GM11168 (cell line): Measurements from ENCODE around the gene TMEM178B.
"Not testable (repeated sequence)": the region's sequence is repeated elsewhere in the genome, so short reads cannot be mapped to it uniquely, and the experiment has no call there.

ENCODE experiments used
- in situ Hi-C: fragments of 300-500 bp; cut with MboI; formaldehyde crosslinking; loops from one replicate; pipeline ENCODE4 v1.12.0; 2022; ENCODE audit warnings: low sequenced_read_pairs; ENCODE audit not compliant: unreplicated experiment

TMEM178B gene

GRCh38 chr7:141294143-141294829 lies 220.4 kb downstream of the TMEM178B start:
- in situ Hi-C loops = no loop called here

- in situ Hi-C loops = no loop called here
Measured at GRCh38 chr7:141295367-141295895, 221.6 kb downstream of the TMEM178B start.

- in situ Hi-C loops = no loop called here
Measured at GRCh38 chr7:141300816-141301215, 227.0 kb downstream of the TMEM178B start.

GRCh38 chr7:141301544-141301943 lies 227.7 kb downstream of the TMEM178B start:
- in situ Hi-C loops = no loop called here

GRCh38 chr7:141302617-141303016 lies 228.8 kb downstream of the TMEM178B start:
- in situ Hi-C loops = no loop called here

GRCh38 chr7:141304291-141304690 lies 230.4 kb downstream of the TMEM178B start:
- in situ Hi-C loops = no loop called here

GRCh38 chr7:141306081-141306480 lies 232.2 kb downstream of the TMEM178B start:
- in situ Hi-C loops = no loop called here

- in situ Hi-C loops = no loop called here
Measured at GRCh38 chr7:141312395-141312794, 238.5 kb downstream of the TMEM178B start.

GRCh38 chr7:141312828-141313521 lies 239.1 kb downstream of the TMEM178B start:
- in situ Hi-C loops = no loop called here

GRCh38 chr7:141313896-141314295 lies 240.0 kb downstream of the TMEM178B start:
- in situ Hi-C loops = no loop called here

GRCh38 chr7:141317033-141317585 lies 243.2 kb downstream of the TMEM178B start:
- in situ Hi-C loops = no loop called here

- in situ Hi-C loops = no loop called here
Measured at GRCh38 chr7:141320287-141320686, 246.4 kb downstream of the TMEM178B start.

GRCh38 chr7:141322383-141322782 lies 248.5 kb downstream of the TMEM178B start:
- in situ Hi-C loops = no loop called here

GRCh38 chr7:141323826-141324225 lies 250.0 kb downstream of the TMEM178B start:
- in situ Hi-C loops = no loop called here

- in situ Hi-C loops = no loop called here
Measured at GRCh38 chr7:141324870-141325269, 251.0 kb downstream of the TMEM178B start.

- in situ Hi-C loops = no loop called here
Measured at GRCh38 chr7:141325275-141325674, 251.4 kb downstream of the TMEM178B start.

GRCh38 chr7:141328290-141328689 lies 254.4 kb downstream of the TMEM178B start:
- in situ Hi-C loops = no loop called here

GRCh38 chr7:141330285-141330684 lies 256.4 kb downstream of the TMEM178B start:
- in situ Hi-C loops = not testable (repeated sequence)

GRCh38 chr7:141333459-141333858 lies 259.6 kb downstream of the TMEM178B start:
- in situ Hi-C loops = no loop called here

- in situ Hi-C loops = no loop called here
Measured at GRCh38 chr7:141335164-141335563, 261.3 kb downstream of the TMEM178B start.

GRCh38 chr7:141339603-141340002 lies 265.7 kb downstream of the TMEM178B start:
- in situ Hi-C loops = no loop called here
